ENCODE results near the gene ZNF436.

The ZNF436 gene

GRCh38 chr1:23399229-23399628, 29.6 kb upstream of the ZNF436 start:
- FAIRE-seq = no peak
- DNase-seq (ENCODE audit: insufficient read length, low spot score) = no peak
- no peak for TF ChIP-seq POLR2A (IDR thresholded peaks at IDR 0.05; ENCODE audit: low read depth, low read length)

GRCh38 chr1:23397908-23398307, 28.3 kb upstream of the ZNF436 start:
- no peak for FAIRE-seq
- DNase-seq (ENCODE audit: insufficient read length, low spot score) = no peak
- TF ChIP-seq POLR2A (IDR thresholded peaks at IDR 0.05; ENCODE audit: low read depth, low read length) = no peak

GRCh38 chr1:23396380-23396779, 26.7 kb upstream of the ZNF436 start:
- FAIRE-seq (no peak), DNase-seq (ENCODE audit: insufficient read length, low spot score) (no peak)
- no peak for TF ChIP-seq POLR2A (IDR thresholded peaks at IDR 0.05; ENCODE audit: low read depth, low read length)

- DNase-seq (ENCODE audit: insufficient read length, low spot score) (no peak), FAIRE-seq (no peak)
- no peak for TF ChIP-seq POLR2A (IDR thresholded peaks at IDR 0.05; ENCODE audit: low read depth, low read length)
Observed at GRCh38 chr1:23395849-23396248, 26.2 kb upstream of the ZNF436 start.

- no peak for DNase-seq (ENCODE audit: insufficient read length, low spot score)
- no peak for FAIRE-seq
- TF ChIP-seq POLR2A (IDR thresholded peaks at IDR 0.05; ENCODE audit: low read depth, low read length) = no peak
Observed at GRCh38 chr1:23395154-23395724, 25.6 kb upstream of the ZNF436 start.

GRCh38 chr1:23394684-23395083, 25.0 kb upstream of the ZNF436 start:
- DNase-seq (ENCODE audit: insufficient read length, low spot score) (peak; percentile 30), FAIRE-seq (no peak)
- no peak for TF ChIP-seq POLR2A (IDR thresholded peaks at IDR 0.05; ENCODE audit: low read depth, low read length)

GRCh38 chr1:23394181-23394580, 24.5 kb upstream of the ZNF436 start:
- DNase-seq (ENCODE audit: insufficient read length, low spot score) (no peak), FAIRE-seq (no peak)
- TF ChIP-seq POLR2A (IDR thresholded peaks at IDR 0.05; ENCODE audit: low read depth, low read length) = no peak

GRCh38 chr1:23393706-23394105, 24.1 kb upstream of the ZNF436 start:
- TF ChIP-seq POLR2A (IDR thresholded peaks at IDR 0.05; ENCODE audit: low read depth, low read length) = no peak
- no peak for DNase-seq (ENCODE audit: insufficient read length, low spot score)
- FAIRE-seq = no peak

GRCh38 chr1:23392125-23392855, 22.7 kb upstream of the ZNF436 start:
- FAIRE-seq (peak; percentile 62), DNase-seq (ENCODE audit: insufficient read length, low spot score) (no peak)
- no peak for TF ChIP-seq POLR2A (IDR thresholded peaks at IDR 0.05; ENCODE audit: low read depth, low read length)

- no peak for TF ChIP-seq POLR2A (IDR thresholded peaks at IDR 0.05; ENCODE audit: low read depth, low read length)
- no peak for FAIRE-seq
- no peak for DNase-seq (ENCODE audit: insufficient read length, low spot score)
Observed at GRCh38 chr1:23389837-23390321, 20.2 kb upstream of the ZNF436 start.

GRCh38 chr1:23387494-23387893, 17.9 kb upstream of the ZNF436 start:
- no peak for FAIRE-seq
- no peak for TF ChIP-seq POLR2A (IDR thresholded peaks at IDR 0.05; ENCODE audit: low read depth, low read length)

GRCh38 chr1:23385119-23385621, 15.5 kb upstream of the ZNF436 start:
- FAIRE-seq (no peak), DNase-seq (ENCODE audit: insufficient read length, low spot score) (no peak)
- TF ChIP-seq POLR2A (IDR thresholded peaks at IDR 0.05; ENCODE audit: low read depth, low read length) = no peak

More at GRCh38 chr1:23387494-23387893, 17.9 kb upstream of the ZNF436 start:
- DNase-seq (ENCODE audit: insufficient read length, low spot score) = no peak

GRCh38 chr1:23384312-23385058, 14.8 kb upstream of the ZNF436 start:
- TF ChIP-seq POLR2A (IDR thresholded peaks at IDR 0.05; ENCODE audit: low read depth, low read length) = no peak
- FAIRE-seq (no peak), DNase-seq (ENCODE audit: insufficient read length, low spot score) (no peak)

- DNase-seq (ENCODE audit: insufficient read length, low spot score) (no peak), FAIRE-seq (no peak)
- TF ChIP-seq POLR2A (IDR thresholded peaks at IDR 0.05; ENCODE audit: low read depth, low read length) = no peak
Observed at GRCh38 chr1:23383577-23384311, 14.1 kb upstream of the ZNF436 start.
